Fibroblast of lung (primary cell): ENCODE results near the gene PPP1R14B.

Source experiments
- CTCF ChIP-seq, 2 donors: IDR thresholded peaks in 1 of 2; conservative IDR thresholded peaks in 1 of 2; 1 replicate in 1 of 2; 2 replicates in 1 of 2; pipeline ENCODE4 v1.5.1; 2011 to 2012; ENCODE audit warnings: low read length in 2 of 2, control low read depth in 1 of 2, inconsistent platforms in 1 of 2, low read depth in 1 of 2, mild to moderate bottlenecking in 1 of 2
- EZH2 ChIP-seq: IDR thresholded peaks from 2 replicates; pipeline ENCODE4 v1.5.1; 2012; ENCODE audit warnings: low read length, control low read depth, mild to moderate bottlenecking; ENCODE audit errors: missing control alignments

- no peak for TF ChIP-seq EZH2
- no peak for TF ChIP-seq CTCF (conservative IDR thresholded peaks at IDR 0.05 in 1 of 2, IDR thresholded peaks at IDR 0.05 in 1 of 2; ENCODE audit: low read depth in 1 of 2, low read length in 2 of 2)
These were observed 26.5 kb downstream of the PPP1R14B start for GRCh38 chr11:64220271-64220670.
